Trophoblast cell (in vitro differentiated cells and primary cell): ENCODE measurements around the gene THBS1.

Experiments
- DNase-seq, 2 donors: peaks; one replicate each; pipeline ENCODE4 v3.0.0-alpha.2; 2016
- H2AFZ ChIP-seq: 2 replicates; pipeline ENCODE4 v1.6.1; 2013; ENCODE audit warnings: low read length, moderate library complexity, mild to moderate bottlenecking; ENCODE audit not compliant: insufficient read depth, poor library complexity
- H2AK5ac ChIP-seq: 2 replicates; pipeline ENCODE4 v1.6.1; 2013; ENCODE audit warnings: mild to moderate bottlenecking, low read length
- H2BK120ac ChIP-seq: 2 replicates; pipeline ENCODE4 v1.6.1; 2013; ENCODE audit warnings: low read length, mild to moderate bottlenecking, moderate library complexity; ENCODE audit not compliant: insufficient read depth, poor library complexity
- H2BK12ac ChIP-seq: 2 replicates; pipeline ENCODE4 v1.6.1; 2013; ENCODE audit warnings: mild to moderate bottlenecking, low read length, moderate library complexity
- H2BK5ac ChIP-seq: 2 replicates; pipeline ENCODE4 v1.6.1; 2013; ENCODE audit warnings: low read length, low read depth, moderate library complexity, mild to moderate bottlenecking; ENCODE audit not compliant: poor library complexity
- H3K14ac ChIP-seq: 2 replicates; pipeline ENCODE4 v1.6.1; 2013; ENCODE audit warnings: mild to moderate bottlenecking, low read length
- H3K18ac ChIP-seq: 2 replicates; pipeline ENCODE4 v1.6.1; 2013; ENCODE audit warnings: mild to moderate bottlenecking, low read length
- H3K23ac ChIP-seq: 2 replicates; pipeline ENCODE4 v1.6.1; 2013; ENCODE audit warnings: low read length
- H3K27ac ChIP-seq: 2 replicates; pipeline ENCODE4 v1.5.1; 2013; ENCODE audit warnings: low read depth, mild to moderate bottlenecking, inconsistent platforms, low read length, moderate library complexity
- H3K27me3 ChIP-seq: 2 replicates; pipeline ENCODE4 v1.6.1; 2013; ENCODE audit warnings: inconsistent platforms, mild to moderate bottlenecking, low read length, moderate library complexity; ENCODE audit not compliant: insufficient read depth
- H3K36me3 ChIP-seq, 2 experiments: 1 replicate in 1 of 2; 2 replicates in 1 of 2; pipeline ENCODE4 v1.6.1; 2013; ENCODE audit warnings: low read length in 2 of 2, mild to moderate bottlenecking in 2 of 2, moderate library complexity in 1 of 2; ENCODE audit not compliant: insufficient read depth in 2 of 2, control insufficient read depth in 1 of 2
- H3K4ac ChIP-seq: 2 replicates; pipeline ENCODE4 v1.6.1; 2013; ENCODE audit warnings: low read depth, mild to moderate bottlenecking, low read length, moderate library complexity
- H3K4me1 ChIP-seq, 2 experiments: 1 replicate in 1 of 2; 2 replicates in 1 of 2; pipeline ENCODE4 v1.6.1; 2013; ENCODE audit warnings: low read length in 2 of 2, mild to moderate bottlenecking in 2 of 2, moderate library complexity in 1 of 2; ENCODE audit not compliant: insufficient read depth in 2 of 2, control insufficient read depth in 1 of 2
- H3K4me2 ChIP-seq: 2 replicates; pipeline ENCODE4 v1.6.1; 2013; ENCODE audit warnings: inconsistent platforms, mild to moderate bottlenecking, low read length, moderate library complexity
- H3K4me3 ChIP-seq: 2 replicates; pipeline ENCODE4 v1.5.1; 2013; ENCODE audit warnings: mild to moderate bottlenecking, low read depth, low read length, inconsistent platforms
- H3K79me1 ChIP-seq: one replicate; pipeline ENCODE4 v1.6.1; 2013; ENCODE audit warnings: low read length
- H3K79me2 ChIP-seq: 2 replicates; pipeline ENCODE4 v1.6.1; 2013; ENCODE audit warnings: low read length, mild to moderate bottlenecking; ENCODE audit not compliant: control insufficient read depth, insufficient read depth, poor library complexity
- H3K9ac ChIP-seq: 2 replicates; pipeline ENCODE4 v1.6.1; 2013; ENCODE audit warnings: mild to moderate bottlenecking, low read length
- H3K9me3 ChIP-seq: 2 replicates; pipeline ENCODE4 v1.6.1; 2013; ENCODE audit warnings: low read depth, mild to moderate bottlenecking, control low read depth, inconsistent platforms, low read length; ENCODE audit not compliant: insufficient read depth
- H4K12ac ChIP-seq: 2 replicates; pipeline ENCODE4 v1.6.1; 2013; ENCODE audit warnings: low read depth, mild to moderate bottlenecking, low read length, moderate library complexity
- H4K8ac ChIP-seq: 2 replicates; pipeline ENCODE4 v1.6.1; 2013; ENCODE audit warnings: low read depth, mild to moderate bottlenecking, low read length, moderate library complexity
- H4K91ac ChIP-seq: one replicate; pipeline ENCODE4 v1.6.1; 2013; ENCODE audit warnings: low read depth, mild to moderate bottlenecking, low read length, moderate library complexity
- WGBS: extraction: QIAGEN DNeasy Blood & Tissue Kit; methylation state at CpG from one replicate; pipeline ENCODE4 v1.1.7; 2013; ENCODE audit warnings: missing lambda C conversion rate; ENCODE audit not compliant: insufficient read length, insufficient coverage; ENCODE audit errors: extremely low coverage; 5-methylcytosine and 5-hydroxymethylcytosine counted together

THBS1 gene

DNA sequence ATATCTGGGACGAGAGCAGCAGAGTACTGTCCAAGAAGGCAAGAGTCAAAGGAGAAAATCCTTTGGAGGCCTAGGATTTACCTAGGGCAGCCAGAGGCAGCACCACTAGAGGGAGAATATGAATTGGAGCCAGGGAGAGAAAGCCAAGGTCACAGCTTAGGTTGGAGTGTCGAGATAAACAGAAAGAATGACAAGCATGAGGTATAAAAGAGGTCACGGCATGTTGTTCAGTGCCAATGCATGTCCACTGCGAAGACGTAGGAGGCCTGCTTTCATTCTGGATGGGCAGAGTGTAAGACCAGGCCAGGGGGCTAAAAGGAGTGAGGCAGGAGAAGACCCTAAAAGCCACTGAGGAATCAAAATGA is 47.2 kb downstream of the THBS1 start:
- no peak overlapping the region for H3K9ac ChIP-seq
- H4K12ac ChIP-seq = no peak overlapping the region
- no peak overlapping the region for H2BK120ac ChIP-seq
- no peak overlapping the region for H2AK5ac ChIP-seq
- no peak overlapping the region for H2BK12ac ChIP-seq
- H3K4ac ChIP-seq = no peak overlapping the region
- H4K91ac ChIP-seq = no peak overlapping the region
- DNase-seq = peak in 1 of 2 donors; percentile 15
- no peak overlapping the region for H3K4me2 ChIP-seq
- no peak overlapping the region for H4K8ac ChIP-seq
- no peak overlapping the region for H2AFZ ChIP-seq
- H3K36me3 ChIP-seq = no peaks in the 10 kb centered on the region
- no peak overlapping the region for H3K27ac ChIP-seq
- no CpG with 5 or more reads among the region's 5 CpGs for WGBS
- peaks cover 5 to 11% of the 10 kb centered on the region in 2 experiments for H3K4me1 ChIP-seq
- H3K4me3 ChIP-seq = no peak overlapping the region
- no peaks in the 10 kb centered on the region for H3K9me3 ChIP-seq
- H3K79me2 ChIP-seq = no peaks in the 10 kb centered on the region
- H3K23ac ChIP-seq = no peak overlapping the region
- no peak overlapping the region for H3K14ac ChIP-seq
- no peak overlapping the region for H2BK5ac ChIP-seq
- no peak overlapping the region for H3K18ac ChIP-seq
- H3K27me3 ChIP-seq = no peaks in the 10 kb centered on the region
- H3K79me1 ChIP-seq = peaks cover 3% of the 10 kb centered on the region

DNA sequence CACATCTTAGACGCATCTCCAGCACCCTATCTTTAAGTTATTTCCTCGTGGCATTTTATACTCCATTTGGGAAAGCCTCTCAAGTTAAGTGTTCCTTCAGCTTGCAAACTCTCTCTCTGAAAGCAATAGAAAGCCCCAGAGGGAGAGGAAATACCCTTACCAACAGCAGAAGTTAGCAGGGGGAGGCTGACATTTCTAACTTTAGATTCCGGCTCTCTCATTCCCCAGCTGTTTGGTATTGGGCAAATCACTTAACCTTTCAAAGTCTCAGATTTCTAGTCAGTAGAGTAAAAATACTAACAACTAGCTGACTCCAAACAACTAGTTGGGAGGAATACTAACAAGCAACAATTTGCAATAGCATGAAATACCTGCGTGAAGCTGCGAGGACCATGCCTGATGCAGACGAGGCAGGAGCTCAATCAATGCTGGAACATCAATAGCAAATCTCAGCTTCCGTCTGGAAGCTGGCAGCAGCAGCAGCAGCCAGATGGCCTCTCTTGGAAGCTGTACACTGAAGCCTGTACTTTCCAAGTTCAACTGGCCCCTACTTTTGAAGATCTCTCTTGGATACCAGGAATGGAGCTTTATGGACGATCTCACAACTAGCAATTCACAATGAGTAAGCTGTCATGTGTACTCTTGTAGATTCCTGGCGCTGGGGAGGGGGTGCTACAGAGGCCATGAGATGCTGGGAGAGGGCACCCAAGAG is 47.8 kb downstream of the THBS1 start:
- Histone ChIP-seq H4K8ac (no peak overlapping the region), H2BK5ac (no peak overlapping the region), H3K9ac (no peak overlapping the region), H3K27ac (no peak overlapping the region), H3K4me1 (peaks cover 5 to 10% of the 10 kb centered on the region in 2 experiments), H2BK12ac (no peak overlapping the region), H4K12ac (no peak overlapping the region), H3K14ac (no peak overlapping the region), H3K36me3 (no peaks in the 10 kb centered on the region), H3K79me2 (no peaks in the 10 kb centered on the region), H3K23ac (no peak overlapping the region), H2AFZ (no peak overlapping the region), H2AK5ac (no peak overlapping the region), H2BK120ac (no peak overlapping the region), H3K18ac (no peak overlapping the region), H3K79me1 (peaks cover 3% of the 10 kb centered on the region), H3K4ac (no peak overlapping the region), H3K4me2 (no peak overlapping the region), H3K4me3 (no peak overlapping the region), H4K91ac (no peak overlapping the region), H3K9me3 (no peaks in the 10 kb centered on the region), H3K27me3 (no peaks in the 10 kb centered on the region)
- no CpG with 5 or more reads among the region's 9 CpGs for WGBS
- DNase-seq = no peak

DNA sequence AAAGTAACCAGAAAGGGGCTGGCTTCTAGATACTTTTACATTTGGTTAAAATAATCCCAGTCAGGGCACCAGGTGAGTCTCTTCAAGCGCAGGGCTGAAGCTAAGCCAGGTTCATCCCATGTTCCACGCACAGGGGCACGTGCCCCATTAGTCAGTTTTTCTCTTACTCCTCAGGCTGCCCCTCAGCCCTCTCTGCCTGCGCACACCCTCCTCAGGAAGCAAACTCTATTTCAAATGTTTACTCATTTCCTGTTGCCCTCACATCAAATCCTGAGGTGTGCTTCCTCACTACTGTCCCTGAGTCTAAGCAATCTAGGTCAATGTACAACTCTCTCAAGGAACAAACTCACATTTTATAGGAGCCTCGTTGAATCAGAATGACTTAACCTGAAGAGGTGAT is 48.5 kb downstream of the THBS1 start:
- H3K79me1 ChIP-seq = peaks cover 3% of the 10 kb centered on the region

DNA sequence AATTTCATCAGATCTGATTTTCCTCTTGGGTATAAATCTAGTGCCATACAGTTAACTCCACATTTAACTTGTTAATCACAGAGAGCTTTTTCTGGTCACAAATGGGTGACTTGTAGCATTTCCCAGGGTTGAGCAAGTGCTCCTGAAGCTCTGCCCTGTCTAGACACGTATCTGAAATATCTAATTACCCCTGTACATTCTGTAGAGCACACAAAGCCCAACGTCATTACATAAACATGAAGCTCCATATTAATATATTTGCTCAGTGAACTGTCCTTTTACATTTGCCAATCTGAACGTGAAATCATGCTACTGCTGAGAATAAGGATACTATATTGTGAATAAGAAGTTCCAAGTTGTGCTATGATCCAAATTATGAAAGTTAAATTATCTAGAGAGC is 49.0 kb downstream of the THBS1 start:
- Histone ChIP-seq H3K18ac (no peak overlapping the region), H2BK12ac (no peak overlapping the region), H2BK120ac (no peak overlapping the region), H2AFZ (no peak overlapping the region), H2AK5ac (no peak overlapping the region), H3K23ac (no peak overlapping the region), H4K8ac (no peak overlapping the region), H3K36me3 (no peaks in the 10 kb centered on the region), H2BK5ac (no peak overlapping the region), H3K4me2 (no peak overlapping the region), H3K79me1 (peaks cover 2% of the 10 kb centered on the region), H4K91ac (no peak overlapping the region), H3K4me3 (no peak overlapping the region), H3K27me3 (no peaks in the 10 kb centered on the region), H3K4me1 (peaks cover 3 to 6% of the 10 kb centered on the region in 2 experiments), H3K4ac (no peak overlapping the region), H3K14ac (no peak overlapping the region), H3K9me3 (peaks cover 2% of the 10 kb centered on the region), H3K79me2 (no peaks in the 10 kb centered on the region), H4K12ac (no peak overlapping the region), H3K9ac (no peak overlapping the region), H3K27ac (no peak overlapping the region)
- DNase-seq = no peak
- WGBS = no CpG with 5 or more reads among the region's 3 CpGs

More for the DNA sequence above, 48.5 kb downstream of the THBS1 start:
- Histone ChIP-seq H3K4me3 (no peak overlapping the region), H3K4me2 (no peak overlapping the region), H3K23ac (no peak overlapping the region), H3K9ac (no peak overlapping the region), H4K12ac (no peak overlapping the region), H3K4ac (no peak overlapping the region), H3K36me3 (no peaks in the 10 kb centered on the region), H3K4me1 (peaks cover 5 to 11% of the 10 kb centered on the region in 2 experiments), H4K91ac (no peak overlapping the region), H2BK5ac (no peak overlapping the region), H3K14ac (no peak overlapping the region), H3K79me2 (no peaks in the 10 kb centered on the region), H3K9me3 (peaks cover 2% of the 10 kb centered on the region), H2BK120ac (no peak overlapping the region), H3K27ac (no peak overlapping the region), H4K8ac (no peak overlapping the region), H2AFZ (peak overlapping the region; percentile 9), H3K27me3 (no peaks in the 10 kb centered on the region), H3K18ac (no peak overlapping the region), H2AK5ac (no peak overlapping the region), H2BK12ac (no peak overlapping the region)
- DNase-seq = no peak
- WGBS = no CpG with 5 or more reads among the region's 5 CpGs
